ENCODE data around the gene F11R. TPM values are rescaled to one million over a fixed set of nuclear protein-coding genes. Genes with fewer than 3 reads are reported as not detected.

The F11R gene
- total and polyA plus RNA-seq, 10 of the 15 experiments (the other 5 are each of a cell fraction or from before 2014, with no cell fraction given): 15.3 to 80.9 (median 24.3) TPM

DNA sequence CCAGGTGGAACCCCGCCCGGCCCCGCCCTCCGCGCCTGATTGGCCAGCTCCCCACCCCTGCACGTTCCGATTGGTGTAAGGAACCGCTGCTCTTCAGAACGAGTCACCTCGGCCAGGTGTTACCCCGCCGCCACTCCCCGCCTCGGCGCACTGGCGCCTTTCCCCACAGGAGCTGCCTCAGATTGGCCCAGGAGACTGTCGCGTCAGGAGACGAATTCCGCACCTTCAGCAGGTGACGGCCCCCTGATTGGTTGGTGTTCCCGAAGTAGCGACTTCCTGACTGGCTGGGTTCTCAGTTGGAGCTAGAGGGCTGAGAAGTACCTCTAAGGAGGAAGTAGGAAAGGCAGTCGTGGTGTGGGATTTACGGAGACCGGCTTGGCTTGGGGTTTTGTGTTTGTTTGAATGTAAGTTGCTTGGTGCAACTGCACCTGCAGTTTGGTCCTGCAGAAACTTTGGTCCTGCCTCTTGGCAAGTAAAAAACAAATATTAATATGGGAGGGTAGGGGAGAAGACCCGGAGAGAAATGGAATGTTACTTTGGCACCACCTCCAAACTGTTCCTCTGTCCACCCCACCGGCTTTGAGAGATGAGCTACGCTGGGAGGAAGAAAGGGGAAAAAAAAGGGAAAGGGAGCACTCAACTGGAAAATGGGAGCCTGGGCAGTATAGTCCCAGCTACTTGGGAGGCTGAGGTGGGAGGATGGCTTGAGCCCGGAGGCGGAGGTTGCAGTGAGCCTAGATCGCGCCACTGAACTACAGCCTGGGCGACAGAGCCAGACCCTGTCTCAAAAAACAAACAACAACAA is 415 bp upstream of the F11R start (continued):
- TF ChIP-seq, protein P1, sequence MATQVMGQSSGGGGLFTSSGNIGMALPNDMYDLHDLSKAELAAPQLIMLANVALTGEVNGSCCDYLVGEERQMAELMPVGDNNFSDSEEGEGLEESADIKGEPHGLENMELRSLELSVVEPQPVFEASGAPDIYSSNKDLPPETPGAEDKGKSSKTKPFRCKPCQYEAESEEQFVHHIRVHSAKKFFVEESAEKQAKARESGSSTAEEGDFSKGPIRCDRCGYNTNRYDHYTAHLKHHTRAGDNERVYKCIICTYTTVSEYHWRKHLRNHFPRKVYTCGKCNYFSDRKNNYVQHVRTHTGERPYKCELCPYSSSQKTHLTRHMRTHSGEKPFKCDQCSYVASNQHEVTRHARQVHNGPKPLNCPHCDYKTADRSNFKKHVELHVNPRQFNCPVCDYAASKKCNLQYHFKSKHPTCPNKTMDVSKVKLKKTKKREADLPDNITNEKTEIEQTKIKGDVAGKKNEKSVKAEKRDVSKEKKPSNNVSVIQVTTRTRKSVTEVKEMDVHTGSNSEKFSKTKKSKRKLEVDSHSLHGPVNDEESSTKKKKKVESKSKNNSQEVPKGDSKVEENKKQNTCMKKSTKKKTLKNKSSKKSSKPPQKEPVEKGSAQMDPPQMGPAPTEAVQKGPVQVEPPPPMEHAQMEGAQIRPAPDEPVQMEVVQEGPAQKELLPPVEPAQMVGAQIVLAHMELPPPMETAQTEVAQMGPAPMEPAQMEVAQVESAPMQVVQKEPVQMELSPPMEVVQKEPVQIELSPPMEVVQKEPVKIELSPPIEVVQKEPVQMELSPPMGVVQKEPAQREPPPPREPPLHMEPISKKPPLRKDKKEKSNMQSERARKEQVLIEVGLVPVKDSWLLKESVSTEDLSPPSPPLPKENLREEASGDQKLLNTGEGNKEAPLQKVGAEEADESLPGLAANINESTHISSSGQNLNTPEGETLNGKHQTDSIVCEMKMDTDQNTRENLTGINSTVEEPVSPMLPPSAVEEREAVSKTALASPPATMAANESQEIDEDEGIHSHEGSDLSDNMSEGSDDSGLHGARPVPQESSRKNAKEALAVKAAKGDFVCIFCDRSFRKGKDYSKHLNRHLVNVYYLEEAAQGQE (IDR thresholded peaks at IDR 0.05; ENCODE audit: low read depth, low read length): no peak
- no peak for TF ChIP-seq CBX5 (IDR thresholded peaks at IDR 0.05; ENCODE audit: low read depth)
- peak; percentile 97 for TF ChIP-seq NFYB (IDR thresholded peaks at IDR 0.05; ENCODE audit: insufficient read depth, low read depth, low read length)
- TF ChIP-seq, protein P2, sequence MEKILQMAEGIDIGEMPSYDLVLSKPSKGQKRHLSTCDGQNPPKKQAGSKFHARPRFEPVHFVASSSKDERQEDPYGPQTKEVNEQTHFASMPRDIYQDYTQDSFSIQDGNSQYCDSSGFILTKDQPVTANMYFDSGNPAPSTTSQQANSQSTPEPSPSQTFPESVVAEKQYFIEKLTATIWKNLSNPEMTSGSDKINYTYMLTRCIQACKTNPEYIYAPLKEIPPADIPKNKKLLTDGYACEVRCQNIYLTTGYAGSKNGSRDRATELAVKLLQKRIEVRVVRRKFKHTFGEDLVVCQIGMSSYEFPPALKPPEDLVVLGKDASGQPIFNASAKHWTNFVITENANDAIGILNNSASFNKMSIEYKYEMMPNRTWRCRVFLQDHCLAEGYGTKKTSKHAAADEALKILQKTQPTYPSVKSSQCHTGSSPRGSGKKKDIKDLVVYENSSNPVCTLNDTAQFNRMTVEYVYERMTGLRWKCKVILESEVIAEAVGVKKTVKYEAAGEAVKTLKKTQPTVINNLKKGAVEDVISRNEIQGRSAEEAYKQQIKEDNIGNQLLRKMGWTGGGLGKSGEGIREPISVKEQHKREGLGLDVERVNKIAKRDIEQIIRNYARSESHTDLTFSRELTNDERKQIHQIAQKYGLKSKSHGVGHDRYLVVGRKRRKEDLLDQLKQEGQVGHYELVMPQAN (conservative IDR thresholded peaks at IDR 0.05): no peak
- 0 out of 2 replicates have a peak, but pooled peaks have one; percentile 23 for TF ChIP-seq MYB (IDR thresholded peaks at IDR 0.05; ENCODE audit: borderline replicate concordance, low read depth, low read length)
- TF ChIP-seq, protein P3, sequence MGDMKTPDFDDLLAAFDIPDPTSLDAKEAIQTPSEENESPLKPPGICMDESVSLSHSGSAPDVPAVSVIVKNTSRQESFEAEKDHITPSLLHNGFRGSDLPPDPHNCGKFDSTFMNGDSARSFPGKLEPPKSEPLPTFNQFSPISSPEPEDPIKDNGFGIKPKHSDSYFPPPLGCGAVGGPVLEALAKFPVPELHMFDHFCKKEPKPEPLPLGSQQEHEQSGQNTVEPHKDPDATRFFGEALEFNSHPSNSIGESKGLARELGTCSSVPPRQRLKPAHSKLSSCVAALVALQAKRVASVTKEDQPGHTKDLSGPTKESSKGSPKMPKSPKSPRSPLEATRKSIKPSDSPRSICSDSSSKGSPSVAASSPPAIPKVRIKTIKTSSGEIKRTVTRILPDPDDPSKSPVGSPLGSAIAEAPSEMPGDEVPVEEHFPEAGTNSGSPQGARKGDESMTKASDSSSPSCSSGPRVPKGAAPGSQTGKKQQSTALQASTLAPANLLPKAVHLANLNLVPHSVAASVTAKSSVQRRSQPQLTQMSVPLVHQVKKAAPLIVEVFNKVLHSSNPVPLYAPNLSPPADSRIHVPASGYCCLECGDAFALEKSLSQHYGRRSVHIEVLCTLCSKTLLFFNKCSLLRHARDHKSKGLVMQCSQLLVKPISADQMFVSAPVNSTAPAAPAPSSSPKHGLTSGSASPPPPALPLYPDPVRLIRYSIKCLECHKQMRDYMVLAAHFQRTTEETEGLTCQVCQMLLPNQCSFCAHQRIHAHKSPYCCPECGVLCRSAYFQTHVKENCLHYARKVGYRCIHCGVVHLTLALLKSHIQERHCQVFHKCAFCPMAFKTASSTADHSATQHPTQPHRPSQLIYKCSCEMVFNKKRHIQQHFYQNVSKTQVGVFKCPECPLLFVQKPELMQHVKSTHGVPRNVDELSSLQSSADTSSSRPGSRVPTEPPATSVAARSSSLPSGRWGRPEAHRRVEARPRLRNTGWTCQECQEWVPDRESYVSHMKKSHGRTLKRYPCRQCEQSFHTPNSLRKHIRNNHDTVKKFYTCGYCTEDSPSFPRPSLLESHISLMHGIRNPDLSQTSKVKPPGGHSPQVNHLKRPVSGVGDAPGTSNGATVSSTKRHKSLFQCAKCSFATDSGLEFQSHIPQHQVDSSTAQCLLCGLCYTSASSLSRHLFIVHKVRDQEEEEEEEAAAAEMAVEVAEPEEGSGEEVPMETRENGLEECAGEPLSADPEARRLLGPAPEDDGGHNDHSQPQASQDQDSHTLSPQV (IDR thresholded peaks at IDR 0.05): no peak
- TF ChIP-seq NR2C1 (IDR thresholded peaks at IDR 0.05): no peak
- TF ChIP-seq MXI1 (IDR thresholded peaks at IDR 0.05; ENCODE audit: low read depth, low read length): no peak
- TF ChIP-seq, protein P4, sequence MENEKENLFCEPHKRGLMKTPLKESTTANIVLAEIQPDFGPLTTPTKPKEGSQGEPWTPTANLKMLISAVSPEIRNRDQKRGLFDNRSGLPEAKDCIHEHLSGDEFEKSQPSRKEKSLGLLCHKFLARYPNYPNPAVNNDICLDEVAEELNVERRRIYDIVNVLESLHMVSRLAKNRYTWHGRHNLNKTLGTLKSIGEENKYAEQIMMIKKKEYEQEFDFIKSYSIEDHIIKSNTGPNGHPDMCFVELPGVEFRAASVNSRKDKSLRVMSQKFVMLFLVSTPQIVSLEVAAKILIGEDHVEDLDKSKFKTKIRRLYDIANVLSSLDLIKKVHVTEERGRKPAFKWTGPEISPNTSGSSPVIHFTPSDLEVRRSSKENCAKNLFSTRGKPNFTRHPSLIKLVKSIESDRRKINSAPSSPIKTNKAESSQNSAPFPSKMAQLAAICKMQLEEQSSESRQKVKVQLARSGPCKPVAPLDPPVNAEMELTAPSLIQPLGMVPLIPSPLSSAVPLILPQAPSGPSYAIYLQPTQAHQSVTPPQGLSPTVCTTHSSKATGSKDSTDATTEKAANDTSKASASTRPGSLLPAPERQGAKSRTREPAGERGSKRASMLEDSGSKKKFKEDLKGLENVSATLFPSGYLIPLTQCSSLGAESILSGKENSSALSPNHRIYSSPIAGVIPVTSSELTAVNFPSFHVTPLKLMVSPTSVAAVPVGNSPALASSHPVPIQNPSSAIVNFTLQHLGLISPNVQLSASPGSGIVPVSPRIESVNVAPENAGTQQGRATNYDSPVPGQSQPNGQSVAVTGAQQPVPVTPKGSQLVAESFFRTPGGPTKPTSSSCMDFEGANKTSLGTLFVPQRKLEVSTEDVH (IDR thresholded peaks at IDR 0.05; ENCODE audit: low read depth, partially characterized antibody): no peak
- TF ChIP-seq BCL11A (IDR thresholded peaks at IDR 0.05; ENCODE audit: low read depth, low read length): no peak
- no peak for TF ChIP-seq ZNF384 (IDR thresholded peaks at IDR 0.05; ENCODE audit: borderline replicate concordance, low read depth, low read length)
- TF ChIP-seq DPF2 (IDR thresholded peaks at IDR 0.05): no peak; the same call in 1 of the 2 replicates
- TF ChIP-seq, protein P5, sequence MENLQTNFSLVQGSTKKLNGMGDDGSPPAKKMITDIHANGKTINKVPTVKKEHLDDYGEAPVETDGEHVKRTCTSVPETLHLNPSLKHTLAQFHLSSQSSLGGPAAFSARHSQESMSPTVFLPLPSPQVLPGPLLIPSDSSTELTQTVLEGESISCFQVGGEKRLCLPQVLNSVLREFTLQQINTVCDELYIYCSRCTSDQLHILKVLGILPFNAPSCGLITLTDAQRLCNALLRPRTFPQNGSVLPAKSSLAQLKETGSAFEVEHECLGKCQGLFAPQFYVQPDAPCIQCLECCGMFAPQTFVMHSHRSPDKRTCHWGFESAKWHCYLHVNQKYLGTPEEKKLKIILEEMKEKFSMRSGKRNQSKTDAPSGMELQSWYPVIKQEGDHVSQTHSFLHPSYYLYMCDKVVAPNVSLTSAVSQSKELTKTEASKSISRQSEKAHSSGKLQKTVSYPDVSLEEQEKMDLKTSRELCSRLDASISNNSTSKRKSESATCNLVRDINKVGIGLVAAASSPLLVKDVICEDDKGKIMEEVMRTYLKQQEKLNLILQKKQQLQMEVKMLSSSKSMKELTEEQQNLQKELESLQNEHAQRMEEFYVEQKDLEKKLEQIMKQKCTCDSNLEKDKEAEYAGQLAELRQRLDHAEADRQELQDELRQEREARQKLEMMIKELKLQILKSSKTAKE (IDR thresholded peaks at IDR 0.05; ENCODE audit: low read depth, poor library complexity, severe bottlenecking): peak; percentile 35

Measured in GM12878 (cell line).